ENCODE results near the gene SLC39A10.

- TF ChIP-seq CTCF (IDR thresholded peaks at IDR 0.05; ENCODE audit: extremely low read depth in 1 of 2, insufficient read depth in 1 of 2, low read depth in 1 of 2, low read length in 2 of 2) (no peak), EZH2 (IDR thresholded peaks at IDR 0.05; ENCODE audit: borderline replicate concordance, low read depth, low read length, severe bottlenecking) (no peak), POLR2A (IDR thresholded peaks at IDR 0.05; ENCODE audit: low read depth, low read length) (no peak)
Measured at GRCh38 chr2:195651046-195651445, 6.0 kb upstream of the SLC39A10 start.
